Adrenal gland (tissue), 5 donors: ENCODE data around the gene AGBL1.

Experiments
- POLR2A ChIP-seq, 2 donors: fragments of 450-650 bp; IDR thresholded peaks; one replicate each; pipeline ENCODE4 v1.6.1; 2017; ENCODE audit warnings: antibody characterized with exemption in 2 of 2, mild to moderate bottlenecking in 2 of 2, moderate library complexity in 1 of 2
- TF ChIP-seq, protein P1 (sequence below), 6 experiments: fragments of 450-650 bp in 4 of 6; fragments of 200-600 bp in 2 of 6; sonication (generic) in 1 of 6; IDR thresholded peaks; 1 replicate in 5 of 6; 2 replicates in 1 of 6; pipeline versions ENCODE4 v1.5.1 to v1.8.0; 2016 to 2021; ENCODE audit warnings: antibody characterized with exemption in 6 of 6, mild to moderate bottlenecking in 2 of 6, moderate library complexity in 1 of 6
- donor health status: DM: no; HTN: no; CAD: no.

DNA sequence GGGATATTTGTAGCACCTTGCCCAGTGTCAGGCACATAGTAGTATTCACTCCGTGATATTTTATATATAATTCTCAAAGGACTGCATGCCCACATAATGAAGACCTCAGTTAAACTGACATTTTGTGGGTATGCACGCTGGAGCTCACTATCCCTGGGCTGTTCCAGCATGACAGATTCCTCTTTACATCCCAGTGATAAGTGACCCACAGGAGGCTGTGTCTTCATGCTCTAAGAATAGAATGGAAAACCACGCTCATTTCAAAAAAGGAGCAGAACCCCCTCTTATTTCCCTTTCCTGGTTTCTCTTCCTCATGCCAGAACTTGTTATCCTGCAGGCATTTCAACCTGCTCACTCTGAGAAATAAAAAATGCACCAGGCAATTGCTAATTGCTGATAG lies 717.5 kb downstream of the AGBL1 start:
- TF ChIP-seq, protein P1, sequence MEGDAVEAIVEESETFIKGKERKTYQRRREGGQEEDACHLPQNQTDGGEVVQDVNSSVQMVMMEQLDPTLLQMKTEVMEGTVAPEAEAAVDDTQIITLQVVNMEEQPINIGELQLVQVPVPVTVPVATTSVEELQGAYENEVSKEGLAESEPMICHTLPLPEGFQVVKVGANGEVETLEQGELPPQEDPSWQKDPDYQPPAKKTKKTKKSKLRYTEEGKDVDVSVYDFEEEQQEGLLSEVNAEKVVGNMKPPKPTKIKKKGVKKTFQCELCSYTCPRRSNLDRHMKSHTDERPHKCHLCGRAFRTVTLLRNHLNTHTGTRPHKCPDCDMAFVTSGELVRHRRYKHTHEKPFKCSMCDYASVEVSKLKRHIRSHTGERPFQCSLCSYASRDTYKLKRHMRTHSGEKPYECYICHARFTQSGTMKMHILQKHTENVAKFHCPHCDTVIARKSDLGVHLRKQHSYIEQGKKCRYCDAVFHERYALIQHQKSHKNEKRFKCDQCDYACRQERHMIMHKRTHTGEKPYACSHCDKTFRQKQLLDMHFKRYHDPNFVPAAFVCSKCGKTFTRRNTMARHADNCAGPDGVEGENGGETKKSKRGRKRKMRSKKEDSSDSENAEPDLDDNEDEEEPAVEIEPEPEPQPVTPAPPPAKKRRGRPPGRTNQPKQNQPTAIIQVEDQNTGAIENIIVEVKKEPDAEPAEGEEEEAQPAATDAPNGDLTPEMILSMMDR (IDR thresholded peaks at IDR 0.05): no peak
- no peak for TF ChIP-seq POLR2A (IDR thresholded peaks at IDR 0.05)
